ENCODE results near the gene HDAC4. TPM values are rescaled to one million over a fixed set of nuclear protein-coding genes. Genes with fewer than 3 reads are reported as not detected.
A peak's percentile ranks its signal among the peaks of the same experiment; 100 is the strongest.

HDAC4 gene
- total and polyA plus RNA-seq, 2 of the 4 experiments (the other 2 are of a cell fraction), result 4.1 to 7.2 TPM

- 0 out of 2 replicates have a peak overlapping the region, but pooled peaks have one; percentile 37 for H3K9ac ChIP-seq (ENCODE audit: low read depth, low read length)
- H3K4ac ChIP-seq (ENCODE audit: low read depth, low read length), result peak overlapping the region; percentile 87
- no peaks in the 10 kb centered on the region for H3K27me3 ChIP-seq (ENCODE audit: control insufficient read depth, insufficient read depth, low read length)
- H4K8ac ChIP-seq (ENCODE audit: low read depth in 2 of 2, low read length in 2 of 2), result peak overlapping the region; percentile 84 to 86
- WGBS, 2 experiments (ENCODE audit: extremely low coverage in 2 of 2, insufficient read length in 1 of 2), result 100% methylated on average over 2 of the region's 10 CpGs; no CpG with 5 or more reads in 1 of the 2 experiments
- H2AK5ac ChIP-seq (ENCODE audit: low read depth, low read length), result peak overlapping the region; percentile 91
- no peaks in the 10 kb centered on the region for H3K36me3 ChIP-seq (ENCODE audit: control insufficient read depth, insufficient read depth, low read length)
- POLR2A ChIA-PET (ENCODE audit: unreplicated experiment), result no interaction called here
- peak overlapping the region; percentile 91 for H4K91ac ChIP-seq (ENCODE audit: insufficient read depth, low read depth, low read length)
- dilution Hi-C loops (cut with HindIII; ENCODE audit: low sequenced_read_pairs, unreplicated experiment) (no loop called here), in situ Hi-C loops (cut with MboI; ENCODE audit: low sequenced_read_pairs) (no loop called here), intact Hi-C loops (cut with micrococcal nuclease) (no loop called here)
- no peak for DNase-seq
- peak overlapping the region; percentile 51 for H3K18ac ChIP-seq (ENCODE audit: low read depth, low read length)
- peak overlapping the region; percentile 78 for H2BK5ac ChIP-seq (ENCODE audit: low read depth, low read length, poor library complexity, severe bottlenecking)
- ATAC-seq (ENCODE audit: low read depth), result no peak
- peak overlapping the region; percentile 97 for H2BK15ac ChIP-seq (ENCODE audit: low read depth, low read length)
- H3K9me3 ChIP-seq (ENCODE audit: control insufficient read depth, insufficient read depth, low read length), result no peaks in the 10 kb centered on the region
- H2AFZ ChIP-seq (replicated peaks; ENCODE audit: low read length, poor library complexity), result peak overlapping the region; percentile 86
- BruUV-seq (replicated peaks), result no TSS peak
- H3K4me3 ChIP-seq (ENCODE audit: insufficient read depth, low read depth, low read length), result no peak overlapping the region
- H2AK9ac ChIP-seq (replicated peaks; ENCODE audit: low read depth, low read length, poor library complexity), result peak overlapping the region; percentile 85
- H2BK20ac ChIP-seq (ENCODE audit: low read depth, low read length), result peak overlapping the region; percentile 86
- CTCF ChIA-PET, result interaction anchor here (1.2 kb wide), 2 partner anchors 19 to 21 kb away, joined by 3 to 4 read pairs; no protein-coding TSS in a partner anchor
- peak overlapping the region; percentile 92 for H3K14ac ChIP-seq (replicated peaks; ENCODE audit: low read depth, low read length)
- TF ChIP-seq CEBPB (IDR thresholded peaks at IDR 0.05; ENCODE audit: low read depth, low read length), result no peak
- TF ChIP-seq SMC3 (IDR thresholded peaks at IDR 0.05; ENCODE audit: low read depth, low read length), result no peak
- TF ChIP-seq MAZ (IDR thresholded peaks at IDR 0.05; ENCODE audit: borderline replicate concordance, low read depth, low read length), result no peak
- TF ChIP-seq, protein P1, sequence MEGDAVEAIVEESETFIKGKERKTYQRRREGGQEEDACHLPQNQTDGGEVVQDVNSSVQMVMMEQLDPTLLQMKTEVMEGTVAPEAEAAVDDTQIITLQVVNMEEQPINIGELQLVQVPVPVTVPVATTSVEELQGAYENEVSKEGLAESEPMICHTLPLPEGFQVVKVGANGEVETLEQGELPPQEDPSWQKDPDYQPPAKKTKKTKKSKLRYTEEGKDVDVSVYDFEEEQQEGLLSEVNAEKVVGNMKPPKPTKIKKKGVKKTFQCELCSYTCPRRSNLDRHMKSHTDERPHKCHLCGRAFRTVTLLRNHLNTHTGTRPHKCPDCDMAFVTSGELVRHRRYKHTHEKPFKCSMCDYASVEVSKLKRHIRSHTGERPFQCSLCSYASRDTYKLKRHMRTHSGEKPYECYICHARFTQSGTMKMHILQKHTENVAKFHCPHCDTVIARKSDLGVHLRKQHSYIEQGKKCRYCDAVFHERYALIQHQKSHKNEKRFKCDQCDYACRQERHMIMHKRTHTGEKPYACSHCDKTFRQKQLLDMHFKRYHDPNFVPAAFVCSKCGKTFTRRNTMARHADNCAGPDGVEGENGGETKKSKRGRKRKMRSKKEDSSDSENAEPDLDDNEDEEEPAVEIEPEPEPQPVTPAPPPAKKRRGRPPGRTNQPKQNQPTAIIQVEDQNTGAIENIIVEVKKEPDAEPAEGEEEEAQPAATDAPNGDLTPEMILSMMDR (conservative IDR thresholded peaks at IDR 0.05; ENCODE audit: low read depth, low read length), result no peak
- no peak for TF ChIP-seq CHD1 (IDR thresholded peaks at IDR 0.05; ENCODE audit: low read depth, low read length)
- TF ChIP-seq RAD21 (IDR thresholded peaks at IDR 0.05; ENCODE audit: low read length), result no peak
- TF ChIP-seq MAFK (IDR thresholded peaks at IDR 0.05; ENCODE audit: low read depth, low read length), result no peak
- TF ChIP-seq, protein P2, sequence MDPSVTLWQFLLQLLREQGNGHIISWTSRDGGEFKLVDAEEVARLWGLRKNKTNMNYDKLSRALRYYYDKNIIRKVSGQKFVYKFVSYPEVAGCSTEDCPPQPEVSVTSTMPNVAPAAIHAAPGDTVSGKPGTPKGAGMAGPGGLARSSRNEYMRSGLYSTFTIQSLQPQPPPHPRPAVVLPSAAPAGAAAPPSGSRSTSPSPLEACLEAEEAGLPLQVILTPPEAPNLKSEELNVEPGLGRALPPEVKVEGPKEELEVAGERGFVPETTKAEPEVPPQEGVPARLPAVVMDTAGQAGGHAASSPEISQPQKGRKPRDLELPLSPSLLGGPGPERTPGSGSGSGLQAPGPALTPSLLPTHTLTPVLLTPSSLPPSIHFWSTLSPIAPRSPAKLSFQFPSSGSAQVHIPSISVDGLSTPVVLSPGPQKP (IDR thresholded peaks at IDR 0.05; ENCODE audit: borderline replicate concordance, low read depth, low read length), result no peak
- TF ChIP-seq NFE2L2 (IDR thresholded peaks at IDR 0.05; ENCODE audit: low read depth, low read length), result no peak
- no peak for TF ChIP-seq POLR2A (IDR thresholded peaks at IDR 0.05; ENCODE audit: low read depth, low read length)
- no peak for TF ChIP-seq FOS (IDR thresholded peaks at IDR 0.05; ENCODE audit: low read depth, low read length)
- no peak for TF ChIP-seq BHLHE40 (IDR thresholded peaks at IDR 0.05; ENCODE audit: low read depth, low read length)
- TF ChIP-seq, protein P3, sequence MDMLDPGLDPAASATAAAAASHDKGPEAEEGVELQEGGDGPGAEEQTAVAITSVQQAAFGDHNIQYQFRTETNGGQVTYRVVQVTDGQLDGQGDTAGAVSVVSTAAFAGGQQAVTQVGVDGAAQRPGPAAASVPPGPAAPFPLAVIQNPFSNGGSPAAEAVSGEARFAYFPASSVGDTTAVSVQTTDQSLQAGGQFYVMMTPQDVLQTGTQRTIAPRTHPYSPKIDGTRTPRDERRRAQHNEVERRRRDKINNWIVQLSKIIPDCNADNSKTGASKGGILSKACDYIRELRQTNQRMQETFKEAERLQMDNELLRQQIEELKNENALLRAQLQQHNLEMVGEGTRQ (IDR thresholded peaks at IDR 0.05; ENCODE audit: low read depth, low read length), result no peak
- TF ChIP-seq RCOR1 (IDR thresholded peaks at IDR 0.05; ENCODE audit: insufficient replicate concordance, low read length), result no peak
- no peak for TF ChIP-seq MXI1 (IDR thresholded peaks at IDR 0.05; ENCODE audit: borderline replicate concordance, low read depth, low read length)
- TF ChIP-seq RFX5 (IDR thresholded peaks at IDR 0.05; ENCODE audit: low read depth, low read length), result no peak
- H3K23ac ChIP-seq (ENCODE audit: low read depth, low read length), result peak overlapping the region; percentile 31; the same call in 1 of the 2 replicates
- peaks cover 41% of the 10 kb centered on the region for H3K9me1 ChIP-seq (ENCODE audit: insufficient read depth, low read length)
- peaks cover 3% of the 10 kb centered on the region; the same call in 1 of the 2 replicates for H4K20me1 ChIP-seq (ENCODE audit: insufficient read depth, low read length)
- peak overlapping the region; percentile 92 for H2BK120ac ChIP-seq (ENCODE audit: low read depth, low read length)
- H3K27ac ChIP-seq (ENCODE audit: insufficient read depth, low read length), result peak overlapping the region; percentile 90
- peak overlapping the region; percentile 56; the same call in 1 of the 2 replicates for H3K56ac ChIP-seq (ENCODE audit: extremely low read depth, insufficient read depth, low read length)
- peaks cover 49% of the 10 kb centered on the region for H3K4me1 ChIP-seq (ENCODE audit: control insufficient read depth, insufficient read depth, low read length)
- peak overlapping the region; percentile 73 for H4K5ac ChIP-seq (ENCODE audit: low read depth, low read length)
- H3K4me2 ChIP-seq (ENCODE audit: low read depth, low read length), result no peak overlapping the region; the same call in 1 of the 2 replicates
- H3K79me1 ChIP-seq (ENCODE audit: low read depth in 1 of 2, low read length in 2 of 2), result peaks cover 46 to 89% of the 10 kb centered on the region in 2 experiments
Observed at GRCh38 chr2:239266779-239267287, 134.0 kb downstream of the HDAC4 start.

Data from IMR-90 (cell line).